OCI-LY1 (cell line): ENCODE results near the gene INPP5A.

ENCODE experiments used
- EZH2 ChIP-seq: fragments of 200-600 bp; sonication (generic), shearing (Covaris generic); IDR thresholded peaks from 2 replicates; pipeline ENCODE4 v1.8.0; 2017; ENCODE audit warnings: borderline replicate concordance, mixed run types, mild to moderate bottlenecking, antibody characterized with exemption, low read length, moderate library complexity, mixed read lengths
- TF ChIP-seq, protein P1 (sequence below): fragments of 200-600 bp; sonication (generic), shearing (Covaris generic); IDR thresholded peaks from 2 replicates; pipeline ENCODE4 v1.5.1; 2017; ENCODE audit warnings: mild to moderate bottlenecking, antibody characterized with exemption, low read length, moderate library complexity, mixed read lengths

DNA sequence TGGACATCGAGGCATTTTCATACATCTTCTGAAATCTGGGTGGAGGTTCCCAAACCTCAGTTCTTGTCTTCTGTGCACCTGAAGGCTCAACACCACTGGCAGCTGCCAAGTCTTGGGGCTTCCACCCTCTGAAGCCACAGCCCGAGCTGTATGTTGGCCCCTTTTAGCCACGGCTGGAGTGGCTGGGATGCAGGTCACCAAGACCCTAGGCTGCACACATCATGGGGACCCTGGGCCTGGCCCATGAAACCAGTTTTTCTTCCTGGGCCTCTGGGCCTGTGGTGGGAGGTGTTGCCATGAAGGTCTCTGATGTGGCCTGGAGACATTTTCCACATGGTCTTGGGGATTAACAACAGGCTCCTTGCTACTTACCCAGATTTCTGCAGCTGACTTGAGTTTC is 62.1 kb downstream of the INPP5A start:
- TF ChIP-seq EZH2, result no peak
- TF ChIP-seq, protein P1, sequence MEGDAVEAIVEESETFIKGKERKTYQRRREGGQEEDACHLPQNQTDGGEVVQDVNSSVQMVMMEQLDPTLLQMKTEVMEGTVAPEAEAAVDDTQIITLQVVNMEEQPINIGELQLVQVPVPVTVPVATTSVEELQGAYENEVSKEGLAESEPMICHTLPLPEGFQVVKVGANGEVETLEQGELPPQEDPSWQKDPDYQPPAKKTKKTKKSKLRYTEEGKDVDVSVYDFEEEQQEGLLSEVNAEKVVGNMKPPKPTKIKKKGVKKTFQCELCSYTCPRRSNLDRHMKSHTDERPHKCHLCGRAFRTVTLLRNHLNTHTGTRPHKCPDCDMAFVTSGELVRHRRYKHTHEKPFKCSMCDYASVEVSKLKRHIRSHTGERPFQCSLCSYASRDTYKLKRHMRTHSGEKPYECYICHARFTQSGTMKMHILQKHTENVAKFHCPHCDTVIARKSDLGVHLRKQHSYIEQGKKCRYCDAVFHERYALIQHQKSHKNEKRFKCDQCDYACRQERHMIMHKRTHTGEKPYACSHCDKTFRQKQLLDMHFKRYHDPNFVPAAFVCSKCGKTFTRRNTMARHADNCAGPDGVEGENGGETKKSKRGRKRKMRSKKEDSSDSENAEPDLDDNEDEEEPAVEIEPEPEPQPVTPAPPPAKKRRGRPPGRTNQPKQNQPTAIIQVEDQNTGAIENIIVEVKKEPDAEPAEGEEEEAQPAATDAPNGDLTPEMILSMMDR, result no peak
